IPS DF 4.7 (cell line): Measurements from ENCODE around the gene ELP2.

Experiments used
- DNase-seq: peaks from one replicate; pipeline ENCODE4 v3.0.0-alpha.2; 2013; ENCODE audit warnings: low spot score; ENCODE audit errors: extremely low read depth

Gene ELP2

DNA sequence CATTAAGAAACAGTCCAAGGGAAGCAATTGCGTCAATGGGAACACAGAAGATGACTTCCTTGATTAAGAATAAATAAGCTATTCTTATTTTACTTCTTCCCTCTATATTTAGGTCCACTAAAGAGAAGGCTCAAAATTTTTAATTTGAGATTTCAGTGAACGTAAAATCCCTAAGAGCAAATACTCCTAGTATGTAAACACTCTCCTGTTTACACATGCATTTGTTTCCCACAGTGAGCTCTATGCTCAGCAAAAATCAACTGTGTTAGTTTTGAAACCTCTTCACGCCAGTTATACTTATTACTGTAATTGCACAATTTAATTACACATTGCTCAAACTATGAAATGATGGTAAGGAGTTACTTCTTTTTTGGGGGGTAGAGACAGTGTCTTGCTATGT, 9.4 kb upstream of the ELP2 start:
- no peak for DNase-seq

DNA sequence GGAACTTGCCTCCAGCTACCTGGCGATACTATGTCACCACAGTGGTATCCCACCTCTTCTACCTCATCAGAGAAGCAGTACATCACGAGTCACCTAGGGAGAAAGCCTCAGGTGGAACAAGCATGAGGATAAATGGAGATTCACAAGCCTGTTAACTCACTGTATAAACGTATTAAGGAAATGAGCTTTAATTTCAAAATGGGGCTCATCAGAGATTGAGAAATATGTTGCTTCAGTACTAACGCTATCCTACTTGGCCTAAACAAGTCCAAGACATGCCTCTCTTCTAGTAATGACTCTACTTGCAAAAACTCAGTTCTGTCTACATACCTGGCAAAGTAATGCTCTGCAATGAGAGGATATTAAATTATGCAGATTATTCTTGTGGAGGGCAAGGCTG, 4.9 kb upstream of the ELP2 start:
- no peak for DNase-seq

DNA sequence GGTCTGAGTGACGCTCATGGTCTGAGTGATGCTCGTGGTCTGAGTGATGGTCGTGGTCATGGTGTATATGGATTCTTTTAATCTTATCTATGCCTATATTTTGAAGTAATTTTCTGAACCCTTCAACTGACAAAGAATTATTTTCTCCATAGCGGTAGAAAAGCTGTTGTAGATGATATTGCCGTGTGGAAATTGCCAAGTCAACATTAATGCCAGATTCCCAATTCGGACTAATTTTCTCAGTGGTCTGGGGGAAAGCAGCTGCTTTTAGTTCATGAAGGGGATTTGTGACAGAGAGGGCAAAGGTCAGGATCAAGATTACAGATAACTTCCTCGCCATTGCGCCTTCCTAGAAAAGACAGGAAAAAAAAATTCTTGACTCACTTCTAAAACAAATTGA, 3.0 kb upstream of the ELP2 start:
- DNase-seq = no peak

DNA sequence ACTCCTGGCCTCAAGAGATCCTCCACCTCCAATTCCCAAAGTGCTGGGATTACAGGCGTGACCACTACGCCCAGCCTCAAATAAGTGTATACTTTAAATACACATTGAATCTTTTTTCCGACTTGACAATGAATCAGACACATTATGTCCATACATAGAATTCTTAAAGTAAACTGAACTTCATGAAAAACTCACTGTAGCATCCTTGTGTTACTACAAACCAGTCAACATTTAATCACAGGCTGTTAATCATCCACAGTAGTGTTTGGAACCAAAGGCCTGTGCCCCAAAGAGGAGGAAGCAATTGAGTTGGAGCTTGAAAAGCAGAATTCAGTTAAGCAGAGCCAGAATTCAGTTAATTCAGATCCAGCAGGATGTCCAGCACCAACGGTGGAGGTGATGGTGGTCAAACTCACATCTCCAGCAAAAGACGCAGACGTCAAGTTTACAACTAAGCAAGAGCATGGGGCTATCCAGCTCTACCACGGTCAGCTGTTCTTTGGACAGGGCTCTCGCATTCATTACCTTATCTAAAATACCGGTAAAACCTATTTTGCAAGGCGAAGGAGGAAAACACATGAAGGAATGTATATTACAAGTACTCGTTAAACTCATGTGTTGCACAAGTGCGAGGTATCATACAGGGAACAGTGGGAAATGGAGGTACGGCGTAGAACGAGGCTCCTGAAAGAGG, 1.7 kb upstream of the ELP2 start:
- no peak for DNase-seq

DNA sequence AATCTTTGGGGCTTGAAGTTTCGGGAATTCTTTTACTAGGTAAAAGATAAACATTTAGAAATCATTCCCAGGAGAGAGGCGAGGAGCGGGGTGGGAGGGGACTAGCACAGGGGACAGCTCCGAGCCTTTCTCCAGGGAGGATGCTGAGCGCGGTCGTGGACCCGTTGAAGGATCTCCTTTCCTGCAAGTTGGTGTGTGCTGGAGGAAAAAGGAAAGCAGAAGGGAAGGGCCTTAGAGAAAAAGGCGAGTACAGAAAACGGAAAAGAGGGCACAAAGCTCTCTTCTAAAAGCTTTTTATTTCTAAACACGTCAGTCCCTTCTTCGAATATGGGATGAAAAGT, 1.2 kb upstream of the ELP2 start:
- no peak for DNase-seq

DNA sequence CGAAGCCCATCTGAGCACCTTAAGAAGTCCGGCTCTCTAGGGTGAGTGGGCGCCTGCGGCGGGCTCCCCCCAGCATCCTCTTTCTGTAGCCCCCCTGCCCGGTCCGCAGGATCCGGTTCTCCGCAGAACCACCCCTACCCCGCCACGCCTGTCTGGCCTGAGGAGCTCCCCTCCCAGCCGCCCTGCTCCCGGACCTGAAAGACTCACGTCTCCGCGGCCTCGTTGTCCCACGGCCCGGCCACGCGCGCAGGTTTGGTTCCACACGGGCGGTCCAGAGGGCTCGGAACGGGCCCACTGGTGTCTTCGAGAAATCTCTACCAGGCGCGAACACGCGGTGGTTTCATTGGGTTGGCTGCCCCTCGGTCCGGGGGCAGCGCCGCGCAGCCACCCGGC, 796 bp upstream of the ELP2 start:
- no peak for DNase-seq

DNA sequence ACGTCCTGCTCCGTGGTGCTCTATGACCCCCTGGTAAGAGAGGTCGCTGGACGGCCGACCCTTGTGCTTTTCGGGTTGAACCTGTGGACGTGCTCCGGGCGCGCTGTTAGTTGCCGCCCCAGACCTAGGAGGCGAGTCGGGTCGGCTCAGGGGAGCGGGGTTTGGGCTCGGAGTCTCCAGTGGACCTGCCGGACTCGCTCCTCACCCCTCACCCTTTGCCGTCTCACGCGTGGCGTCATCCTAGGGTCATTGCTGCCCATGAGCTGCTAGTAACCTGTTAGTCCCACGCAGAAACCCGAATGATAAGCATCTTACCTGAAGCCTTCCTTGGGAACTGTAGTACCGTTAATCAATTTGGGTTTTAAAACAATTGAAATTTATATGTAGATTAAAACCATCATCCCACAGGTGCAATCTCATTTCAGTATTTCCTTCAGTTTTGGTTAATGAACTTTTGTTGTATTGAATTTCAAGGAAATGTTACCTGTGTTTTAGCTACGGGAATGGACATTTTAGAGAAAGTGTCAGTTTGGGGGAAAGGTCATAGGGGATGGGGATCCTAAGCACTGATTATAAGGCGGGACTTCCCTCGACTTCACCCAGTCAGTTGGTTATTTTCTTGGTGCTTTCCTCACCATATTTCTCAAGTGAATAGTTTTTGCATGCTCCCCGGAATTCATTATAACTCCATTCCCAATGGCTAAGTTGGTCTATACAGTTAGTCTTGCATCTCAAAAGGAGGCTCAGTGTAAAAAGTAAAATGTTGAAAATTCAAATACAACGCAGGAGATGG, 536 bp downstream of the ELP2 start:
- DNase-seq = no peak

DNA sequence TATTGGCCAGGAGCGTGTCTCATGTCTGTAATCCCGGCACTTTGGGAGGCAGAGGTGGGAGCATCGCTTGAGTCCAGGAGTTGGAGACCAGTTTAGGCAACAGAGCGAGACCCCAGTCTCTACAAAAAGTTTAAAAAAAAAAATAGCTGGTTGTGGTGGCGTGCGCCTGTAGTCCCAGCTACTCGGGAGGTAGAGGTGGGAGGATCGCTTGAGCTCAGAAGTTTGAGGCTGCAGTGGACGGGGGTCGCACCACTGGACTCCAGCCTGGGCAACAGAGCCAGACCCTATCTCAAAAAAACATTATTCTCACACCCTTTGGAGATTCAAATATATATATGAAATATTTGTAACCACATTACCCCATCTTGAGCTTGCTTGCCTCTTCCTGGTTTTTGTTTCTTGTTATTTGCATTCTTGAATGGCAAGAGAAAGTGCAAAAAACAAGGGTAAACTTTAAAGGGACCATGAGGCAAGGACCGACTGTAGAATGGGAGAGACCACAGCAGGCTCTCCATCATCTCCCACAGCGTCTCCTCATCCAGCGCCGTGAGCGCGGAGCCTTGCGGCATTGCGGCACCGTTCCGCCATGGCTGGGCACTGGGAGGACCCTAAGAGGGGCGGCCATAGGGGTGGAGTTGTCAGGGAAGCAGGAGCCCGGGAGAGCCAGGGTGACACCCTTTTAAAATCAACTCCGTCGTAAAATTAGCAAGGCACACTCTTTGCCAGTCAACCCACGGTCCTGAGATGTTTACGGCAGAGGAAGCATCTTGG, 1.4 kb downstream of the ELP2 start:
- no peak for DNase-seq

DNA sequence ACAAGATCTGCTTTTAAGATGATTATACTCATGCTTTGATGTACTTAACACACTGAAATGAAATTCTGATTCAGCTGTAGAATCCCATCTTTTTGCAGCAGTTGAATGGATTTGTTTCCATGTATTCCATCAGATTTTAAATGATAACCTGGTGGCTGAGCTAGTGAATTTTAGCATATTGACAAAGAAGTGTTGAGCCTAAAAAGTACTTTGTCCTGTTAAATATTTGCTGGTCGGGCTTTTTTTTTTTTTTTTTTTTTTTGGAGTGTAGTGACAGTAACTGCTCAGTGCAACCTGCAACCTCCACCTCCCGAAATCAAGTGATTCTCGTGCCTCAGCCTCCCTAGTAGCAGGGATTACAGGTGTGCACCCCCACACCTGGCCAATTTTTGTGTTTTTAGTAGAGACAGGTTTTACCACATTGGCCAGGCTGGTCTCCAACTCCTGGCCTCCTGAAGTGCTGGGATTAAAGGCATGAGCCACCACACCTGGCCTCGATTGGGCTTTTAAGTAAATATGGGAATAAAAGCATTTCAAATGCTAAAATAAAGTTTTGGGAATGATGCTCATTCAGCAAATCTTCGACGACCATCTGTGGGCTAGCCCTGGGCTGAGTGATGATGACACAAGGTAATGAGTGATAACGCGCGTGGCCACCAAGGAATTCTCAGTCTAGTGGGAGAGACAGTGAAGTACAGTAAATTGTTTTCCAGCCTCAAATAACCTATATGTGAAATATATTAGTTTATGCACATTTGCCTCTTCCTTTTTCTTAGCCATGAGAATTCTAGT, 2.2 kb downstream of the ELP2 start:
- no peak for DNase-seq

DNA sequence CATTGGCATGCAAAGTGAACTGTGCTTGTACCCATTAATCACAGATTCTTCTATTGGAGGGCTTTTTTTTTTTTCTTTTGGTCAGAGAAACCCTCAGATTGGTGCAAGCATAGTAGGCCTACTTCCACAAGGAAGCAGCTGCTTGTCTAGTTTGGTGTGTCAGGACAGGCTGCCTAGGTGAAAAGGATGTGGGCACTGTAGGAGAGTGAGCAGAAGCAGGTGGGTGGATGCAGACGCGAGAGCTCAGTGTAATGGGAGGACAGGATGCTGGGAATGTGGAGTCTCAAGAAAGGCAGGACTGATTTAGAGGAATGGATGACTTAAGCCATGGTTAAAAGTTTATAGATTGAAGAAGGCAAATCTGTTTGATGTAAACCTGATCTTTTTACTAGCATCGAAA, 3.1 kb downstream of the ELP2 start:
- no peak for DNase-seq

DNA sequence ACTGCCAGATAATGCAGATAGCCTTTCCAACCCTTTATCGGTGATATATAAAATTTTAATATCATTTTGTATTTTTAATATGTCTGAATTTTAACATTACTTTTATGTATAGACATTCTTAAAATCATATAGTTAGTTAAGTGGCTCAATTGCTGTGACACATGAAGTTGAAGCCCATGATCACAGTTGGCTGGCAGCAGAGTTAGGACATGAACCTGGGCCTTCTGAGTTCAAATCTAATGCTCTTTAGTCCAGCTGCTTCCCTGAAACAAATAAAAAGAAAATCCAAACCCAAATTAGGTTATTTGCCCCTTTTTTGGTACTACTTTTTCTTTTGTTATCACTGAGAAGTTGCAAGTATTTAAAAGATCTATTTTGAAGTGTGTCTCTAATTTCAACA, 5.6 kb downstream of the ELP2 start:
- no peak for DNase-seq

DNA sequence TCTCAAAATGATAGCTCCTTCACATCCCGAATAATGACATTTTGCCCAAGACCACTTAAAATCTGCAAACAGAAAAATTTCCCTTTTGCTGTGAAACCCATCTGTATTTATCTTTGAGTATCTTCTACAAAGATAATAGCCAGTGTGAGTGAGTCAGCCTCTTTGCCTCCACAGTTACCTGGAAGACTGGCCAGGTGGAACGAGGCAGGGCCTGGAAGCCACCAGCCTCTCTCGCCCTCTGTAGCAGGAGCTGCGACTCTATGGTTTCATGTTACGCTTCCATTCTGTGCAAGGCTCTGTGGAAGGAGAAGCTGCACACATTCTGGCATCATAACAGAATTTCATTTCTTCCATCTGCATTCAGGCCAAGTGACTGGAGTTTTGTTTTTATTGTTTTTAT, 9.5 kb downstream of the ELP2 start:
- no peak for DNase-seq

DNA sequence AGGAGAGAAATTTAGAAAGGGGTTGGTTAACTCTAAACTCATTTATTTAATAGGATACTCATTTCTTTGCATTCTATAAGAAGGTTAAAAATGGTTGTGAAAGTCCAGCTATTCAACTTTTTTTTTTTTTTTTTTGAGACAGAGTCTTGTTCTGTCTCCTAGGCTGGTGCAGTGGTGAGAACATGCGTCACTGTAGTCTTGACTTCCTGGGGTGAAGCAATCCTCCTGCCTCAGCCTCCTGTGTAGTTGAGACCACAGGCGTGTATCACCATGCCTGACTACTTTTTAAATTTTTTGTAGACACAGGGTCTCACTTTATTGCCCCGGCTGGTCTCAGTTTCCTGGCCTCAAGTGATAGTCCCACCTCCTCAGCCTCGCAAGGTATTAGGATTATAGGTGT, 11.9 kb downstream of the ELP2 start:
- DNase-seq = no peak

DNA sequence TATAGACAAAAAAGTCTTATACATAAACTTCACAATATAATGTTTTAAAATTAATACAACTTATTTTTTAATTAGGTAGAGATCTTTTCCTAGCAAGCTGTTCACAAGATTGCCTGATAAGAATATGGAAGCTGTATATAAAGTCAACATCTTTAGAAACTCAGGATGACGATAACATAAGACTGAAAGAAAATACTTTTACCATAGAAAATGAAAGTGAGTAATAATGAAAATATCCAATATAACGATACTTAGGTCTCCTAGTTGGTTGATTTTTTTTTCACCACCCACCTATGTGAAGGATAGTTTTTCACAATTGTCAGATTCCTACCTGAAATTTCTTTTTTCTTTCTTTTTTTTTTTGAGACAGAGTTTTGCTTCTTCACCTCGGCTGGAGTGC, 13.1 kb downstream of the ELP2 start:
- DNase-seq = no peak

DNA sequence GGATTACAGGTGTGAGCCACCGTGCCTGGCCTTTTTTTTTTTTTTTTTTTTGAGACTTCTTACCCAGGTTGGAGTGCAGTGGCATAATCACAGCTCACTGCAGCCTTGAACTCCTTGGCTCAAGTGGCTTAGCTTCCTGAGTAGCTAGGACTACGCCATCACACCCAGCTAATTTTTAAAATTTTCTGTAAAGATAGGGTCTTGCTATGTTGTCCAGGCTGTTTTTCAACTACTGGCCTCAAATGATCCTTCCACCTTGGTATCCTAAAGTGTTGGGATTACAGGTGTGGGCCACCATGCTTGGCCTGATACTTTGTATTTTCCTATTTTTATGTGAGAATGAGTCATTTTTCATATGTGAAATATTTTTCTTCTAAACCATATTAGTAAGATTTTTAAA, 13.7 kb downstream of the ELP2 start:
- DNase-seq = no peak

DNA sequence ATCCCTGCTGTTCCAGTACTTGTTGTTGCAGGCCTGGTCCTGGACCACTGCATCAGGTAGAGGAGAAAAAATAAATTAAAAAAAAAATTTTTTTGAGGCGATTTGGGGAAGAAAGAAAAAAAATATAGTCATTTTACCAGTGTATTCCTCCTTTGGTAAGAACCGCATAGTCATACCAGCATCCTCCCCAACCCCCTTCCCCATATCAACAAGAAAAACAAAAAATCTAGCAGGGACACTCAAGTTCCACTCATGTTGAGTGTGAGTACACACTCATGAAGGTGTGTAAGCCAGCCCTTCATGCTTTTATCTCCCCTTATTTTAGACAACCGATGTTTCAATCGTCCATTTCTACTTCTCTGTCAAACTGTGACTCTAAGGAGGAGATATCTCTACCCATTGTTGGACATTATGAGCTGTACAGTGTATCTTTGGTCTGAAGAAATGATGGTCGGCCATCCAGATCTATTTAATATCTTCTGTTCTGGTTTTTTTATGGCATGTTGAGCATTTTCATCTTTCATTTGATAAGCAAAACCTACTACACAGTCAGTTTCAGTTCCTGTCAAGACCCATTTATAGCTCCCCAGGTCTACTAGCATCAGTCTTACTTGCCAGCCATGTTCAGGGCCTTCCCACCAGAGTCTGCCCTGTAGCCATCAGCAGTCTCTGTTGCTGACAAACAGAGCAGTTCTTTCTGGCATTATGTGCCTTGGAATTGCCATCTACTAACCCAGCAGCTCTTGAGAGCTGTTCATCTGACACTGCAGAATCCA, 20.0 kb downstream of the ELP2 start:
- no peak for DNase-seq

DNA sequence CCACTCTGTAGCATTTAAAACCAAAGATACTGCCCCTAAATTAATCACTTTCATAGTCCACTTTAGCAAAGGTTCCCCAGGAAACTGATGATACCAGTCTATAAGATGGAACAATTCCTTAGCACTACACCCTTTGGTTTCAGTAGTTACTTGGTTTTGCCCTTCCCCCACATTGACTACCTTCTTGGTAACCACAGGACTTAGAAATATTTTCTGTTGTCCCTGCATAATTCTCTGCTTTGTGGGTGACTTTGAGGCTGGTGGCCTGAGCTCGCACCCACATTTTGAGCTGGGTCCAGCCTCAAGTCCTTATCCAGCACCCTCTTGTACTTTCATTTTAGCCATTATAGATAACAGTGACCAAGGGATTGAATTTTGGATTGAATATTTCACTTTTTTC, 23.1 kb downstream of the ELP2 start:
- DNase-seq = no peak

DNA sequence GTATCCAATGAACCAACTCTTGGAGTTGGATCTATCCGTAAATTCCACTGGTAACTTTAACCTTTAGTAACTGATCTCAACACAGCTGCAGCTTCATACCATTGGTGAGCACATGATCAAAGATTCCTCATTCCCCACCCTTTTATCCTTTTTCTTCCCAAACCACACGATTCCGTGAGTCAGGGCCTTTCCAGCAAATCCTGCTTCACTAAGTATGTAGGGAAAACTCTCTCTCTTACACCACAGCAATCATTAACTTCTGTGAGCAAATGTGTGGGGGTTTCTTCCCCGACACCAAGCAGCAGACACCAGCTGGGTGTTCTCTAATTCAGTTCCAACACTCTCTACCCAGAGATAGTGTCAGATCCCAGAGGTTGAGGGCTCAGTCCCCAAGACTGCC, 23.5 kb downstream of the ELP2 start:
- DNase-seq = no peak

DNA sequence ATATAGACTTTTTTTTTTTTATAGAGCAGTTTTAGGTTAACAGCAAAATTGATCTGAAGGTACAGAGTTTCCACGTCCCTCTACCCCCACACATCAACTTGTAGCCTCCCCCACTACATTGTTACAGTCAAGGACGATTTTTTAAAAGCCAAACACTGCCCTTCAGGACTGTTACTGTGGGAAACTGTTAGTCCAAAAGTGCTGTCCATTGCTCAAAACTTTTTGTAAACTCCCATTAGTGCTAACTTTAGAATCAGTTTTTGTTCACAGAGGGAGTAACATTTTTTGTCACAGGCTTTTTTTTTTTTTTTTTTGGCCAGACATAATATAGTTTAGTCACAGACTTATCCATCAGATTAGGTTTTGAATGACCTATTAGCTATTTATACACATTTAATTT, 24.1 kb downstream of the ELP2 start:
- no peak for DNase-seq

DNA sequence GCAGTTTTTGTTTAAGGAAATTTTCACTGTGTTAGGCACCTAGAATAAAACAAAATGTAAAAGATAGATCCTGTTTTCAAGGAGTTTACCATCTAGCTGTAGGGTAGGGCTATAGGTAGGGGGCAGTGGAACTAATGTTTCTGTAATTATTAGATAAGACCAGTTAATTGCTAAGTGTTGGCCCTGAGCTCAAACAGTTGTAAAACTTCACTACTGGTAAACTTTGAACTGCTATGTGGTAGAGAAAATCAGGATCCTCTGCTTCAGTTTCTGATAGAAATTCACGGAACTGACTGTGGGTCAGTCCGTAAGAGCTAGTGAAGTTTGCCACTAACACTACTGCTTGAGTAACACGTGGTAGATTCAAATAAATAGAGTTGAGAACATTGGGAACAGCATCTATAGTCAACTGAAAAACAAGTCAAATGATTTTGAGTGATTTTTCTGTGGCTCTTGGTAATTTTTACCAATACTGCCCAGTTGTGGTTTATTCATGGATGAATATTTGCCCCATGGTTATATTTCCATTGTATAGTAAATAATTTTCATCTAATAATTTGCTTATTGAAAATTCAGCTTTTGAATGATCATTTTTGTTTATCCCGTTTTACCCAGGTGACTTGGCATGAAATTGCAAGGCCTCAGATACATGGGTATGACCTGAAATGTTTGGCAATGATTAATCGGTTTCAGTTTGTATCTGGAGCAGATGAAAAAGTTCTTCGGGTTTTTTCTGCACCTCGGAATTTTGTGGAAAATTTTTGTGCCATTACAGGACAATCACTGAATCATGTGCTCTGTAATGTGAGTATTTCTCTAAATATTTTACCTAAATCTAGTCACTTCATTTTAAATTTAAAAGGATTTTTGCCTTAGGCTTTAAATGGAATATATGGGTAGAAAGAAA, 26.4 kb downstream of the ELP2 start:
- DNase-seq = no peak
